Vagina (tissue), 2 donors: Measurements from ENCODE around the gene SCFD1. TPM values are rescaled to one million over a fixed set of nuclear protein-coding genes. Genes with fewer than 3 reads are reported as not detected.

Experiments used
- DNase-seq, 2 donors: peaks; one replicate each; pipeline ENCODE4 v3.0.0-alpha.2; 2017; ENCODE audit errors: extremely low spot score in 2 of 2
- H3K27ac ChIP-seq: fragments of 200-600 bp; sonication (generic); one replicate; pipeline ENCODE4 v1.5.1; 2019
- H3K27me3 ChIP-seq: fragments of 200-600 bp; sonication (generic); one replicate; pipeline ENCODE4 v1.5.1; 2019
- H3K36me3 ChIP-seq, 2 donors: fragments of 200-600 bp; sonication (generic); one replicate each; pipeline ENCODE4 v1.5.1; 2017 to 2019
- H3K4me1 ChIP-seq: fragments of 200-600 bp; sonication (generic); one replicate; pipeline ENCODE4 v1.5.1; 2019
- H3K4me3 ChIP-seq, 2 donors: fragments of 200-600 bp; sonication (generic); 1 replicate in 1 of 2; 2 replicates in 1 of 2; pipeline ENCODE4 v1.5.1; 2016 to 2019
- H3K9me3 ChIP-seq: fragments of 200-600 bp; sonication (generic); one replicate; pipeline ENCODE4 v1.5.1; 2019
- CTCF ChIP-seq, 3 experiments: fragments of 450-650 bp in 2 of 3; fragments of 200-600 bp in 1 of 3; sonication (generic) in 1 of 3; IDR thresholded peaks; one replicate each; pipeline ENCODE4 v1.5.1; 2017 to 2019; ENCODE audit warnings: antibody characterized with exemption in 3 of 3, mild to moderate bottlenecking in 2 of 3, moderate library complexity in 2 of 3
- POLR2A ChIP-seq, 2 donors: fragments of 450-650 bp; IDR thresholded peaks; one replicate each; pipeline ENCODE4 v1.6.1; 2017; ENCODE audit warnings: antibody characterized with exemption in 2 of 2, mild to moderate bottlenecking in 2 of 2, moderate library complexity in 2 of 2
- POLR2AphosphoS5 ChIP-seq, 2 donors: sonication (generic); formaldehyde crosslinking; IDR thresholded peaks; one replicate each; pipeline ENCODE4 v1.9.0; 2017; ENCODE audit warnings: antibody characterized with exemption in 2 of 2, mild to moderate bottlenecking in 2 of 2, low read depth in 1 of 2; ENCODE audit not compliant: insufficient read depth in 1 of 2
- intact Hi-C: fragments of 100-400 bp; cut with DNase I; formaldehyde crosslinking; loops from one replicate; pipeline ENCODE4 v1.15.1; 2023
- total RNA-seq: library from RNA; depleted of rRNA; stranded (reverse); fragments of >200 nt; gene quantifications from one replicate; pipeline ENCODE4 v1.2.3, GENCODE V29; 2016

The SCFD1 gene
- total RNA-seq, 1 donor from 2014 or later: 40.8 TPM

- H3K4me1 ChIP-seq: no peaks in the 10 kb centered on the region
- intact Hi-C loops: no loop called here
- H3K27me3 ChIP-seq: no peaks in the 10 kb centered on the region
- TF ChIP-seq POLR2A (IDR thresholded peaks at IDR 0.05) (no peak), CTCF (IDR thresholded peaks at IDR 0.05) (no peak), POLR2AphosphoS5 (IDR thresholded peaks at IDR 0.05; ENCODE audit: insufficient read depth in 1 of 2, low read depth in 1 of 2) (no peak)
- DNase-seq: no peak
- no peak overlapping the region for H3K4me3 ChIP-seq
- H3K36me3 ChIP-seq: no peaks in the 10 kb centered on the region
- no peak overlapping the region for H3K27ac ChIP-seq
- H3K9me3 ChIP-seq: no peaks in the 10 kb centered on the region
Measured at GRCh38 chr14:30751646-30752416, 129.7 kb downstream of the SCFD1 start.

GRCh38 chr14:30753452-30753851 lies 131.3 kb downstream of the SCFD1 start:
- intact Hi-C loops: no loop called here
- H3K36me3 ChIP-seq: no peaks in the 10 kb centered on the region
- DNase-seq: no peak

GRCh38 chr14:30754778-30755177 lies 132.7 kb downstream of the SCFD1 start:
- Histone ChIP-seq H3K9me3 (no peaks in the 10 kb centered on the region), H3K36me3 (no peaks in the 10 kb centered on the region), H3K27ac (no peak overlapping the region), H3K4me3 (no peak overlapping the region), H3K4me1 (no peaks in the 10 kb centered on the region), H3K27me3 (no peaks in the 10 kb centered on the region)
- no peak for TF ChIP-seq POLR2A (IDR thresholded peaks at IDR 0.05)
- TF ChIP-seq POLR2AphosphoS5 (IDR thresholded peaks at IDR 0.05; ENCODE audit: insufficient read depth in 1 of 2, low read depth in 1 of 2): no peak
- no peak for TF ChIP-seq CTCF (IDR thresholded peaks at IDR 0.05)
- intact Hi-C loops: no loop called here
- no peak for DNase-seq

More at GRCh38 chr14:30753452-30753851, 131.3 kb downstream of the SCFD1 start:
- H3K27me3 ChIP-seq: no peaks in the 10 kb centered on the region
- H3K4me3 ChIP-seq: no peak overlapping the region
- TF ChIP-seq CTCF (IDR thresholded peaks at IDR 0.05) (no peak), POLR2A (IDR thresholded peaks at IDR 0.05) (no peak), POLR2AphosphoS5 (IDR thresholded peaks at IDR 0.05; ENCODE audit: insufficient read depth in 1 of 2, low read depth in 1 of 2) (no peak)
- no peaks in the 10 kb centered on the region for H3K4me1 ChIP-seq
- H3K9me3 ChIP-seq: no peaks in the 10 kb centered on the region
- no peak overlapping the region for H3K27ac ChIP-seq

- no peak overlapping the region for H3K27ac ChIP-seq
- intact Hi-C loops: no loop called here
- no peak for TF ChIP-seq CTCF (IDR thresholded peaks at IDR 0.05)
- TF ChIP-seq POLR2A (IDR thresholded peaks at IDR 0.05): no peak
- no peak for TF ChIP-seq POLR2AphosphoS5 (IDR thresholded peaks at IDR 0.05; ENCODE audit: insufficient read depth in 1 of 2, low read depth in 1 of 2)
- H3K4me1 ChIP-seq: no peaks in the 10 kb centered on the region
- no peak for DNase-seq
- no peaks in the 10 kb centered on the region for H3K36me3 ChIP-seq
- H3K4me3 ChIP-seq: no peak overlapping the region
- no peaks in the 10 kb centered on the region for H3K27me3 ChIP-seq
- H3K9me3 ChIP-seq: no peaks in the 10 kb centered on the region
Measured at GRCh38 chr14:30756594-30756993, 134.5 kb downstream of the SCFD1 start.

GRCh38 chr14:30757082-30757481 lies 135.0 kb downstream of the SCFD1 start:
- no peaks in the 10 kb centered on the region for H3K9me3 ChIP-seq
- no peaks in the 10 kb centered on the region for H3K4me1 ChIP-seq
- H3K4me3 ChIP-seq: no peak overlapping the region
- no peak overlapping the region for H3K27ac ChIP-seq
- H3K27me3 ChIP-seq: no peaks in the 10 kb centered on the region
- intact Hi-C loops: no loop called here
- TF ChIP-seq CTCF (IDR thresholded peaks at IDR 0.05): no peak
- TF ChIP-seq POLR2A (IDR thresholded peaks at IDR 0.05): no peak
- no peak for TF ChIP-seq POLR2AphosphoS5 (IDR thresholded peaks at IDR 0.05; ENCODE audit: insufficient read depth in 1 of 2, low read depth in 1 of 2)
- H3K36me3 ChIP-seq: no peaks in the 10 kb centered on the region
- no peak for DNase-seq
